ENCODE results near the gene ADGRG1.

The ADGRG1 gene

GRCh38 chr16:57688987-57689761 is 60.7 kb downstream of the ADGRG1 start:
- no peak for DNase-seq

- DNase-seq: no peak
These were observed 61.5 kb downstream of the ADGRG1 start for GRCh38 chr16:57689762-57690558.

GRCh38 chr16:57690782-57691471 is 62.5 kb downstream of the ADGRG1 start:
- no peak for DNase-seq

GRCh38 chr16:57692636-57693035 is 64.2 kb downstream of the ADGRG1 start:
- DNase-seq: no peak

GRCh38 chr16:57693550-57693949 is 65.1 kb downstream of the ADGRG1 start:
- DNase-seq: no peak

- DNase-seq: no peak
These were observed 65.8 kb downstream of the ADGRG1 start for GRCh38 chr16:57694231-57694724.

- no peak for DNase-seq
These were observed 66.6 kb downstream of the ADGRG1 start, which contains the start of gene DRC7 for GRCh38 chr16:57694725-57695679. Gene DRC7, plus strand, starts transcription at chr16:57694806. Its CDS starts 3,144 bp downstream, at chr16:57697950.

- no peak for DNase-seq
These were observed 67.2 kb downstream of the ADGRG1 start for GRCh38 chr16:57695680-57696069.

- no peak for DNase-seq
These were observed 67.8 kb downstream of the ADGRG1 start for GRCh38 chr16:57696240-57696639.

GRCh38 chr16:57697896-57698537 is 69.6 kb downstream of the ADGRG1 start:
- DNase-seq: no peak

GRCh38 chr16:57698812-57699405 is 70.5 kb downstream of the ADGRG1 start:
- no peak for DNase-seq

GRCh38 chr16:57699481-57699880 is 71.1 kb downstream of the ADGRG1 start:
- no peak for DNase-seq

- DNase-seq: no peak
These were observed 71.5 kb downstream of the ADGRG1 start for GRCh38 chr16:57699899-57700298.

GRCh38 chr16:57700781-57701551 is 72.5 kb downstream of the ADGRG1 start:
- no peak for DNase-seq

GRCh38 chr16:57701759-57702371 is 73.4 kb downstream of the ADGRG1 start:
- DNase-seq: no peak

- DNase-seq: no peak
These were observed 75.1 kb downstream of the ADGRG1 start for GRCh38 chr16:57703416-57704010.

- DNase-seq: no peak
These were observed 75.8 kb downstream of the ADGRG1 start for GRCh38 chr16:57704011-57704904.
